Neural cell (in vitro differentiated cells): ENCODE measurements around the gene EMC10. TPM values are rescaled to one million over a fixed set of nuclear protein-coding genes. Genes with fewer than 3 reads are reported as not detected.

ENCODE experiments used
- H2AFZ ChIP-seq: fragments of 200-600, 300-800 bp; sonication (generic), shearing (Covaris generic); 2 replicates; pipeline ENCODE4 v1.6.0; 2014; ENCODE audit warnings: low read depth, mild to moderate bottlenecking, antibody characterized with exemption, low read length, moderate library complexity
- H3F3A ChIP-seq: fragments of 200-600 bp; shearing (Covaris generic); 2 replicates; pipeline ENCODE4 v1.6.1; 2016; ENCODE audit warnings: mild to moderate bottlenecking, moderate library complexity, mixed read lengths, antibody characterized with exemption, low read length; ENCODE audit not compliant: insufficient read depth, poor library complexity, severe bottlenecking
- H3K27ac ChIP-seq: fragments of 200-600, 300-800 bp; sonication (generic), shearing (Covaris generic); 2 replicates; pipeline ENCODE4 v1.5.1; 2014; ENCODE audit warnings: mild to moderate bottlenecking, low read length, moderate library complexity
- H3K27me3 ChIP-seq: fragments of 300-800, 200-600 bp; sonication (generic), shearing (Covaris generic); 2 replicates; pipeline ENCODE4 v1.6.0; 2014; ENCODE audit warnings: mild to moderate bottlenecking, low read depth, low read length, moderate library complexity; ENCODE audit not compliant: insufficient read depth
- H3K36me3 ChIP-seq: fragments of 300-800, 200-600 bp; sonication (generic), shearing (Covaris generic); 2 replicates; pipeline ENCODE4 v1.5.1; 2014; ENCODE audit warnings: mild to moderate bottlenecking, antibody characterized with exemption, low read length, moderate library complexity; ENCODE audit not compliant: insufficient read depth
- H3K4me2 ChIP-seq: fragments of 300-800, 200-600 bp; sonication (generic), shearing (Covaris generic); 2 replicates; pipeline ENCODE4 v1.6.0; 2014; ENCODE audit warnings: mild to moderate bottlenecking, low read length
- H3K4me3 ChIP-seq: fragments of 300-800, 200-600 bp; sonication (generic), shearing (Covaris generic); 2 replicates; pipeline ENCODE4 v1.5.1; 2014; ENCODE audit warnings: mild to moderate bottlenecking, low read length, moderate library complexity
- H3K79me2 ChIP-seq: fragments of 200-600 bp; shearing (Covaris generic); replicated peaks from 2 replicates; pipeline ENCODE4 v1.6.0; 2014; ENCODE audit warnings: mild to moderate bottlenecking, low read length, moderate library complexity; ENCODE audit not compliant: insufficient read depth
- H3K9ac ChIP-seq: fragments of 300-800, 200-600 bp; sonication (generic), shearing (Covaris generic); 2 replicates; pipeline ENCODE4 v1.6.1; 2016; ENCODE audit warnings: mild to moderate bottlenecking, low read length, mixed read lengths
- H3K9me2 ChIP-seq: fragments of 200-600 bp; shearing (Covaris generic); 2 replicates; pipeline ENCODE4 v1.6.1; 2016; ENCODE audit warnings: mild to moderate bottlenecking, low read length, mixed read lengths; ENCODE audit not compliant: insufficient read depth
- H3K9me3 ChIP-seq: fragments of 200-600, 300-800 bp; sonication (generic), shearing (Covaris generic); 2 replicates; pipeline ENCODE4 v1.6.1; 2016; ENCODE audit warnings: mild to moderate bottlenecking, mixed run types, low read length, moderate library complexity, mixed read lengths
- H4K20me1 ChIP-seq: fragments of 200-600 bp; shearing (Covaris generic); 2 replicates; pipeline ENCODE4 v1.6.1; 2016; ENCODE audit warnings: mild to moderate bottlenecking, mixed run types; ENCODE audit not compliant: insufficient read depth
- CTCF ChIP-seq: fragments of 450-650 bp; IDR thresholded peaks from 2 replicates; pipeline ENCODE4 v1.5.1; 2014; ENCODE audit warnings: antibody characterized with exemption, mild to moderate bottlenecking, moderate library complexity; ENCODE audit not compliant: poor library complexity, severe bottlenecking
- EP300 ChIP-seq: fragments of 450-650 bp; conservative IDR thresholded peaks from 2 replicates; pipeline ENCODE4 v1.6.1; 2014; ENCODE audit warnings: antibody characterized with exemption, mild to moderate bottlenecking, moderate library complexity; ENCODE audit not compliant: poor library complexity, severe bottlenecking
- EZH2 ChIP-seq: fragments of 200-600, 300-800 bp; shearing (Covaris generic), sonication (generic); IDR thresholded peaks from 2 replicates; pipeline ENCODE4 v1.6.1; 2014; ENCODE audit warnings: antibody characterized with exemption, low read length, borderline replicate concordance, mild to moderate bottlenecking; ENCODE audit not compliant: insufficient read depth, poor library complexity, severe bottlenecking
- MXI1 ChIP-seq: fragments of 450-650 bp; conservative IDR thresholded peaks from 2 replicates; pipeline ENCODE4 v1.6.1; 2014; ENCODE audit warnings: antibody characterized with exemption, mild to moderate bottlenecking; ENCODE audit not compliant: poor library complexity, severe bottlenecking
- POLR2AphosphoS5 ChIP-seq: IDR thresholded peaks from 2 replicates; pipeline ENCODE4 v1.6.1; 2012
- RAD21 ChIP-seq: fragments of 450-650 bp; conservative IDR thresholded peaks from 2 replicates; pipeline ENCODE4 v1.6.1; 2014; ENCODE audit warnings: antibody characterized with exemption, mild to moderate bottlenecking, moderate library complexity
- SMC3 ChIP-seq: fragments of 450-650 bp; conservative IDR thresholded peaks from 2 replicates; pipeline ENCODE4 v1.6.1; 2014; ENCODE audit warnings: antibody characterized with exemption, mild to moderate bottlenecking, moderate library complexity; ENCODE audit not compliant: poor library complexity
- TAF1 ChIP-seq: IDR thresholded peaks from 2 replicates; pipeline ENCODE4 v1.6.1; 2012; ENCODE audit warnings: low read depth
- polyA plus RNA-seq: library from polyadenylated mRNA; depleted of rRNA; stranded (reverse); fragments of >200 nt; gene quantifications from 2 replicates; pipeline ENCODE4 v1.2.3, GENCODE V29; 2014
- TF ChIP-seq, protein P1 (sequence below): IDR thresholded peaks from 2 replicates; pipeline ENCODE4 v1.6.1; 2012; ENCODE audit warnings: borderline replicate concordance

EMC10 gene
- polyA plus RNA-seq, 1 donor from 2014 or later = 233 TPM

GRCh38 chr19:50434525-50434924, 41.8 kb upstream of the EMC10 start:
- Histone ChIP-seq H3K79me2 (no peaks in the 10 kb centered on the region), H3K9me2 (no peaks in the 10 kb centered on the region), H3K9ac (no peak overlapping the region), H3K9me3 (no peaks in the 10 kb centered on the region), H3K27me3 (peaks cover 5% of the 10 kb centered on the region), H3K36me3 (no peaks in the 10 kb centered on the region), H3K27ac (no peak overlapping the region), H3F3A (no peaks in the 10 kb centered on the region), H3K4me2 (no peak overlapping the region), H2AFZ (no peak overlapping the region), H3K4me3 (no peak overlapping the region), H4K20me1 (no peaks in the 10 kb centered on the region)
- TF ChIP-seq SMC3 = no peak
- TF ChIP-seq TAF1 = no peak
- TF ChIP-seq POLR2AphosphoS5 = no peak
- TF ChIP-seq, protein P1, sequence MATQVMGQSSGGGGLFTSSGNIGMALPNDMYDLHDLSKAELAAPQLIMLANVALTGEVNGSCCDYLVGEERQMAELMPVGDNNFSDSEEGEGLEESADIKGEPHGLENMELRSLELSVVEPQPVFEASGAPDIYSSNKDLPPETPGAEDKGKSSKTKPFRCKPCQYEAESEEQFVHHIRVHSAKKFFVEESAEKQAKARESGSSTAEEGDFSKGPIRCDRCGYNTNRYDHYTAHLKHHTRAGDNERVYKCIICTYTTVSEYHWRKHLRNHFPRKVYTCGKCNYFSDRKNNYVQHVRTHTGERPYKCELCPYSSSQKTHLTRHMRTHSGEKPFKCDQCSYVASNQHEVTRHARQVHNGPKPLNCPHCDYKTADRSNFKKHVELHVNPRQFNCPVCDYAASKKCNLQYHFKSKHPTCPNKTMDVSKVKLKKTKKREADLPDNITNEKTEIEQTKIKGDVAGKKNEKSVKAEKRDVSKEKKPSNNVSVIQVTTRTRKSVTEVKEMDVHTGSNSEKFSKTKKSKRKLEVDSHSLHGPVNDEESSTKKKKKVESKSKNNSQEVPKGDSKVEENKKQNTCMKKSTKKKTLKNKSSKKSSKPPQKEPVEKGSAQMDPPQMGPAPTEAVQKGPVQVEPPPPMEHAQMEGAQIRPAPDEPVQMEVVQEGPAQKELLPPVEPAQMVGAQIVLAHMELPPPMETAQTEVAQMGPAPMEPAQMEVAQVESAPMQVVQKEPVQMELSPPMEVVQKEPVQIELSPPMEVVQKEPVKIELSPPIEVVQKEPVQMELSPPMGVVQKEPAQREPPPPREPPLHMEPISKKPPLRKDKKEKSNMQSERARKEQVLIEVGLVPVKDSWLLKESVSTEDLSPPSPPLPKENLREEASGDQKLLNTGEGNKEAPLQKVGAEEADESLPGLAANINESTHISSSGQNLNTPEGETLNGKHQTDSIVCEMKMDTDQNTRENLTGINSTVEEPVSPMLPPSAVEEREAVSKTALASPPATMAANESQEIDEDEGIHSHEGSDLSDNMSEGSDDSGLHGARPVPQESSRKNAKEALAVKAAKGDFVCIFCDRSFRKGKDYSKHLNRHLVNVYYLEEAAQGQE = no peak
- no peak for TF ChIP-seq RAD21

DNA sequence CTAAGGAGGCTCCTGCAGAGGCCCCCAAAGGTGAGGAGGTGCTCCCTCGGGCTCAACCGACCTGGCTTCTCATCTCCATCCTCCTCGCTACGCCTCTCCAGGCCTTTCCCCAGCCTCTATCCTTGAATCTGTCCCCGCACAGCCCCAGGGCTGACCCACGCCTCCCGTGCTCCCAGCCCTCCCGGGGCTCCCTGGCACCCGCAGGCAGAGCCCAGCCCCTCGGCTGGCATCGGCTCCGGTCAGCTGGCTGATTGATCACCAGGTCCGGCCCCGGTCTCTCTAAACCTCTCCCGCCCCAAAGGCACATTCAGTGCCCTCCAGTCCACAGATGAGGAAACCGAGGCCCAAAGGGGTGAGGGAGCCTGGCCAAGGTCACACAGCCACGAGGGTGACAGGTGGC, 41.1 kb upstream of the EMC10 start:
- no peaks in the 10 kb centered on the region for H3K36me3 ChIP-seq
- no peak overlapping the region for H2AFZ ChIP-seq
- H3K27me3 ChIP-seq = peaks cover 5% of the 10 kb centered on the region
- no peaks in the 10 kb centered on the region for H3K79me2 ChIP-seq
- no peak overlapping the region for H3K27ac ChIP-seq
- H3K4me3 ChIP-seq = no peak overlapping the region
- H4K20me1 ChIP-seq = no peaks in the 10 kb centered on the region
- H3K9me3 ChIP-seq = no peaks in the 10 kb centered on the region
- no peak overlapping the region for H3K4me2 ChIP-seq
- H3K9me2 ChIP-seq = no peaks in the 10 kb centered on the region
- TF ChIP-seq EZH2 (no peak), SMC3 (no peak), TAF1 (no peak), EP300 (no peak), POLR2AphosphoS5 (no peak), CTCF (no peak), RAD21 (no peak), MXI1 (no peak)
- TF ChIP-seq, protein P1 = no peak
- no peaks in the 10 kb centered on the region for H3F3A ChIP-seq
- no peak overlapping the region for H3K9ac ChIP-seq
